SKM-1 (cell line): ENCODE measurements around the gene WRNIP1.
A peak's percentile ranks its signal among the peaks of the same experiment; 100 is the strongest.

Experiments used
- DNase-seq: peaks from one replicate; lab custom pipeline; 2025; ENCODE audit not compliant: unreplicated experiment; lab: John Stamatoyannopoulos, UW

The WRNIP1 gene

DNA sequence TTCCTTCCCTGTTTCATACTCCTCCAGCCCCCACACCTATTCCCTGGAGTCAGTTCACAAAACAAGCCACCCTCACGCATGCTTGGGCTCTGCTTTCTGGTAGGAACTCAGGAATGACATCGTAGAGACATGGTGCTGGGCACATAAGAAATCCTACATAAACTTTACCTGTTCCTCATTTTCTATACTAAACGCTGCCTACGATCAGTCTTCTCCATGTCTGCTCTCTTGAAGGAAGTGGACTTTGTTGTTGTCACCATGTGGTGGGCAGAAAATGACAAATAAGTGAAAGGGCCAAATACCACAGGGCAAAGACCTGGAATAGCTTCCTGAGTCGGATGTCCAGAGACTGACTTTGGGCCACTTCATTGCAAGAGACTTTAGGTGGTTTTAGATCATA is 24.6 kb upstream of the WRNIP1 start:
- no peak for DNase-seq

- no peak for DNase-seq
Observed at GRCh38 chr6:2741756-2742155, 23.4 kb upstream of the WRNIP1 start.

DNA sequence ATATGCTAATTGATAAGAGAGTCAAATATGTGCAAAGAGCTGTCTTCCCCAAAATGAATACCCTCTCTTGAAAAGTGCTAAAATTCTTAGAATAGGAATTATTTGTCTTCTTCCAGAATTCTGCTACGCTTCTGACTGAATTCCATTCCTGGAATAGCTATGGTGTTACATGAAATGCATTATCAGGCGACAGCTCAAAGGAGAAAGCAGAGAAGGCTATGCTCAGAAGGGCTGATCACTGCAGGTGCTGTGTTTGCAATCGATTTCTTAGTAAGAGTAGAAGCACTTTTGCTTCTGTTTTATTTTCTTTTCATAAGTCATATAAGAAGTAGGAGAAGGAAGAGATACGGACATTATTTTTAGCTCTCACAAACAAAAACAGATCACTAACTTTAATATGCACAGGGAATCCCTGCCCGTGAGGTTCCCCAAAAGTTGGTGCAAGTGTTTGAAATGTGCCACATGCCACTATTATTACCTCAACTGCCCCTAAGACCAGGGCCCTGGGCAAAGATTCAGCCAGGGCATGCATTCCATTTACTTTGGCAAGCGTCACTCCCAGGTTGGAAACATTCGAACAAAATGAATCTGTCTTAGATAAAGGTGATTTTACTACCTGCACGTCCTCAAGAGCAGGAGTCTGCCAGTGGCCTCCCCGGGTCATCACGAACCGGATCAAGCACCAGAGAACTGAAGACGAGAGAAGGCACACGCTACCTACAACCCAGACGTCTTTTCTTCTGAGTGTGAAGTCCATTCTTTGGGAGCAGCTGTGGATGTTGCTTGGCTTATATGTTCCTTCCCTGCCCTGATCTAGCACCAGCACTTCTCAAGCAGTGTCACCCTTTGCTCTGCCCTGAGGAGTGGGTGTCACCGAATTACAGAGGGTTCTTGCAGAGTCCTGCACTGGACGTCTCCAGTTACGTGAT is 21.6 kb upstream of the WRNIP1 start:
- no peak for DNase-seq

- DNase-seq, result no peak
Observed at GRCh38 chr6:2744209-2744771, 20.9 kb upstream of the WRNIP1 start.

DNA sequence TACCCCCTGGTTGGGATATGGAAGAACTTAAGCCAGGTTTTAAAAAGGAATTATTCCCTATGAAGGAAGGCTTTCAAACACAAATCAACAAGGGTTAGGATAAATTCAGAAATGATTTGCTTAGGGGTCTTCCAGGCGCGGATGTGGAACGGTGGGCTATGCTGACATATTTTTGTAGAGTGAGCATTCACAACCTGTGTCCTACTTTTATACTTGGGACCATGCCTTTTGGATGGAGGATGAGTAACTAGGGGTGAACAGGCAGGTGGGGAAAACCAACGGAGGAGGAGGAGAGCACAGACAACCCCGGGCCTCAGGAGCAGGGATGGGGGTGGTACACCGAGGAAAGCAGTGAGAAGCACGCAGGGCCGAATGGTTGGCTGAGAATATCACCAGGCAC is 20.4 kb upstream of the WRNIP1 start:
- DNase-seq, result no peak

DNA sequence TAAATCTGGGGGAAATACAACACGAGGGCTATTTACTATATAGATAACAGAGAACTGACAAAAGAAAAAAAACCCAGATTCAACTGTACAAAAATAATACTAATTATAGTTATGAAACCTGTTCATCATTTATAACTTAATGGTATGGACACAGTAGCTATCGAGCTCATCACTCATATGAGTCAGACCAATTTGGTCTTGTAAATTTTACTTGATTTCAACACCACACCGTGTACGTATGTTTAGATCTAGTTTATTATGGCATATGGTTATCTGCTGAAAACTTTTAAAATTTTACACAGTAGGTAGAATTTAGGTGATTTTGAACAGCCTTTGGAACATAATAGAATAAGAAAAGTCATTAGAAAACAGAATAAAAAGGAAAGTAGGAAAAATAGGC is 19.9 kb upstream of the WRNIP1 start:
- DNase-seq, result no peak

- no peak for DNase-seq
Observed at GRCh38 chr6:2746557-2747061, 18.6 kb upstream of the WRNIP1 start.

GRCh38 chr6:2748183-2748582 is 17.0 kb upstream of the WRNIP1 start:
- DNase-seq, result no peak

DNA sequence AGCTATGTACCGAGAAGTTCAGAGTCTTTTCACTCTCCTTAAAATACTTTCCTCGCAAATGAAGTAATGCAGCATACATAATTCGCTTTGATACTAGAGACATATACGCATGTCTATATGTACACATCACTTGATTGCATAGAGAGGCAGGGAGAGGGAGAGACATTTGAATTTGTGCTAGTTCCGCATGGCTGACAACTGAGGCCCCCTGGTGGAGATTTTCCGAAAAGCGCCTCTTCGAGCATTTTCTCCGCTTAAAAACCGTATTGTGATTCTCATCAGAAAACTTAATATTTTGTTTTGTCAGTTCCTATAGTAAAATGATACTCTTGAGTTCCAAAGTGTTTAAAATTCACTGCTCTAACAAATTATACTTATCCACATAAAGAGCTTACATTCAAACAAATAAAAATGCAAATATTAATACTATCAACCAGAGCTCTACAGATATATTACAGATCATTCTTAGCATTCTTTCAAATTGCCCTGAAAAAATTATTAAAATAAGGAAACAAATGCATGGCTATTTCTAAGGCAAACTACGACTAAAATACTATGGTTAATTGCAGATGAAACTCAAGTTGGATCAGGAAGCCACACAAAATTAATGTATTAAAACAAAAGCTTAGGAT is 15.1 kb upstream of the WRNIP1 start:
- DNase-seq, result peak; percentile 71

DNA sequence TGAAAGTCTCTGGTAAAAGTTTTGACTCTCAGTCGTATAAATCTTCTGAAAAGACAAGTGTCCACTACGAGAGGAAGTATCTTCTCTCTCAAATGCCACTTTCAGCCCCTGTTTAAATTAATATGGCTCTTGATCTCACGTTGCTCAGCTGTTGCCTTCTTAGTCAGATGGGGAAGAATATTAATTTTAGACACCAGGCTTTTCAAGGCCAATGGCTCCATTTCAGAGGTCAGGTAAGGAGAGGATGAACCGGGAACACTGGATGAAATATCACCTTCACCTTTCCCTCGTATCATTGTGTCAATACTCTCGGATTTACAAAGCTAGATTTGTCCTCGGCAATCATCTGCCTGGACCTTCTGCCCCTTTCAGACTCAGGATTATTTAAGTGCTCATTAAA is 14.4 kb upstream of the WRNIP1 start, which contains the start of gene MYLK4:
MYLK4 (minus strand) TSS at position 91 of the 400 bp plus-strand sequence. CDS start 1,628 bp downstream, outside the sequence.
- DNase-seq, result no peak

DNA sequence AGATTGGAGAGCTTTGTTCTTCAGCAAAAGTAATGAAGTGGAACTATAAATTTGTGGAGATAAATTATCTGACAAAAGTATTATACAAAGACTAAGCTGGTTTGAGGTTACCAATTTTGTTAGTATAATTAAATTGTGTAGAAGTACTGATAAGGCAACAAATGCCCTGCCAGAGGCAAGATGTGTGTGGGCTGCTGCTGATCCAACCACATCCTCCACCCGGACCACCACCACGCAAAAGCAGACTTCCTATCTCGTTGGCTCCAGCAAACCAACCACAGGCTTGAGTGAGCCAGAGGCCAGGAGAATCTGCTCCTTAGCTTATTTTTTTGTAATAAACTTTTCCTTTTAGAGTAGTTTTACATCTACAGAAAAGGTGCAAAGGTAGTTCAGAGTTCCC is 13.3 kb upstream of the WRNIP1 start:
- no peak for DNase-seq

GRCh38 chr6:2752477-2753109 is 12.6 kb upstream of the WRNIP1 start:
- no peak for DNase-seq

DNA sequence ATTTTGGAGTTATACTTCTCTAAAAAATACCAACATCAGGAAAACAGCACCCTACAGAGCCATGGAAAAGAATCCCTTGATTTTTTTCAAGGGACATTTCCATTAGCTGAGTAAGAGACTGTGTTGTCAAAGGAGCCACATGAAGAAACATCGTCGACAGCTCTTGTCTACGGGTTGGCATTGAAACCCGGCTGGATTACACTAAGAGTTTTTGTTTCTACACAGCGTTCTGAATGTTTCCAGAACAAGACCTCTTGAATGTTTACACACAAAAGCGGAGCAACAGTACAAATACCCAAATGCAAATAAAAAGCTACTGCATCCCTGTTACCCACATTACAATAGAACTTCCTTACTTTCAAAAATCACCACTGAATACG is 12.1 kb upstream of the WRNIP1 start:
- DNase-seq, result no peak

DNA sequence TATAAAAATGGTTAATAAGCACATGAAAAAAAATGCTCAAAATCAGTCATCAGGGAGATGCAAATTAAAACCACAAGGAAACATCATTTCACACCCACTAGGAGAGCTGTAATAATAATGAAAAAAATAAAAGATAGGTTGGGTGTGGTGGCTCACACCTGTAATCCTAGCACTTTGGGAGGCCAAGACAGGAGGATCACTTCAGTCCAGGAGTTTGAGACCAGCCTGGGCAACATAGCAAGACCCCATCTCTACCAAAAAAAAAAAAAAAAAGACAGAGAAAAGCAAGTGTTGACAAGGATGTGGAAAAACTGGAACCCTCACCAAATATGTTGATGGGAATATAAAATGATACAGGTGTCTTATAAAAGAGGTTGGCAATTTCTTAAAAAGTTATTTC is 11.4 kb upstream of the WRNIP1 start:
- DNase-seq, result no peak

GRCh38 chr6:2754393-2754792 is 10.8 kb upstream of the WRNIP1 start:
- DNase-seq, result no peak

- DNase-seq, result no peak
Observed at GRCh38 chr6:2754911-2755310, 10.3 kb upstream of the WRNIP1 start.

GRCh38 chr6:2755456-2755855 is 9.7 kb upstream of the WRNIP1 start:
- DNase-seq, result no peak

GRCh38 chr6:2756241-2756640 is 9.0 kb upstream of the WRNIP1 start:
- DNase-seq, result no peak

GRCh38 chr6:2756687-2757224 is 8.4 kb upstream of the WRNIP1 start:
- no peak for DNase-seq

DNA sequence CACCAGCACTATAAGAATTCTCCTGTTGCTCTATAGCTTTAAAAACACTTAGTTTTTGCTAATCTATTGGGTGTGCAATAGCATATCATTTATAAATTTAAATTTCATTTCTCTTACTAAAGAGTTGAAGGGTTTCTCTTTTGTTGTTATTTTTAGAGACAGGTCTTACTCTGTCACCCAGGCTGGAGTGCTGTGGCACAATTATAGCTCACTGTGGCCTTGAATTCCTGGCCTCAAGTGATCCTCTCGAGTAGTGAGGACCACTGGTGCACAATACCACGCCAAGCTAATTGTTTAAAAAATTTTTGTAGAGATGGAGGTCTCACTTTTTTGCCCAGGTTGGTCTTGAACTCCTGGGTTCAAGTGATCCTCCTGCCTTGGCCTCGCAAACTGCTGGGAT is 6.2 kb upstream of the WRNIP1 start:
- DNase-seq, result no peak
